ENCODE data around the gene SMO.
"Not testable (repeated sequence)": the region's sequence is repeated elsewhere in the genome, so short reads cannot be mapped to it uniquely, and the experiment has no call there.

Gene SMO

DNA sequence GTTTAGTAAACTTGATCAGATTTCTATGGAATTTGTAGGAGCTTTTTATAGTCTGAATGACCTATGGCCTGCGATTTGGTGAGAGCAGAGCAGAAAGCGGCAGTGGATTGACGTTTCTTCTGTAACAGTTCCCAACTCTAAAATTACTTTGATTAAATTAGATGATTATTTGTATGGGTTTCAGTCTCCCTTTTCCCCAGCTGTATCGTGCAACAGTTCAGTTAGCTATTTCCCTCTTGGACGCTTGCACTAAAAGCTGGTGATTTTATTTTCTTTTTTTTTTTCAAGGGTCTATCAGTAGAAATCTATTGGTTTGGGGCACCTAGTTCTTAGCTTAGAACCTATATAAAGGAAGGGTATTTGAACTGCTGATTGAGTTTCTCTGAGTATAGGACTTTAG, 43.2 kb downstream of the SMO start:
- no peaks in the 10 kb centered on the region for H3K9me3 Mint-ChIP-seq
- H3K36me3 Mint-ChIP-seq: no peaks in the 10 kb centered on the region
- H3K27ac Mint-ChIP-seq: no peak overlapping the region
- H3K4me1 Mint-ChIP-seq: peaks cover 16% of the 10 kb centered on the region
- no peak for DNase-seq (ENCODE audit: low spot score in 2 of 2)
- no peak for ATAC-seq
- H3K4me3 Mint-ChIP-seq: no peak overlapping the region

- H3K9me3 Mint-ChIP-seq: no peaks in the 10 kb centered on the region
- no peak overlapping the region for H3K27ac Mint-ChIP-seq
- H3K4me3 Mint-ChIP-seq: no peak overlapping the region
- peaks cover 32% of the 10 kb centered on the region for H3K4me1 Mint-ChIP-seq
- ATAC-seq (no peak), DNase-seq (ENCODE audit: low spot score in 2 of 2) (no peak)
- no peaks in the 10 kb centered on the region for H3K36me3 Mint-ChIP-seq
These were observed 50.1 kb downstream of the SMO start for GRCh38 chr7:129238546-129238945.

DNA sequence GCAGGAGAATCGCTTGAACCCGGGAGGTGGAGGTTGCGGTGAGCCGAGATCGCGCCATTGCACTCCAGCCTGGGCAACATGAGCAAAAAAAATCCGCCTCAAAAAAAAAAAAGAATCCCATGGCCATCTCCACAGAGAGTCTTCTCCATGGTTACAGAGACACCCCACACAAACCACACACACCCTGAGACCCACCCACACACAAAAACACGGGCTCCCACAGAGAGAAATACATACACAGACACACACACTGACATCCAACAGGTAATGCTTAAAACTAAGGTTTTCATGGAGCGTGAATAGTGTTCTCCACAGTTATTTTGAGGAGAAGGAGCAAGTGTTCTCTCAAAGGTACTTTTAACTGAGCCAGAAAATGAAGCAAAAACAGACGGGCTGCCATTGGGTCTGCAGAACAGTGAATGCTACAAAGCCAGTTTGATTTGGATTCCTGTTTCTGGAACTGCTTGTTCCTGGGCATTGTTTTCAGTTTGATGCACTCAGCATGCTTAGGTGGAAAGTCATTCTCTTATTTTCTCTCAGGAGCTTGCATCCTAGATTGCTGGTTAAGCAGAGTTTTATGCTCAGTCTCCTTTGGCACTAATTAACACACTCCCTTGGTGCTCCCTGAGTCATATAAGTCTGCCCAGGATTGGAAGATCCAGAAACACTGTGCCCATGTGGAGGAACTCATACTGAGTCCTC, 51.8 kb downstream of the SMO start:
- Mint-ChIP-seq H3K4me3 (no peak overlapping the region), H3K9me3 (no peaks in the 10 kb centered on the region), H3K4me1 (peaks cover 18% of the 10 kb centered on the region), H3K27ac (no peak overlapping the region), H3K36me3 (no peaks in the 10 kb centered on the region)
- DNase-seq (ENCODE audit: low spot score in 2 of 2): no peak
- ATAC-seq: no peak

DNA sequence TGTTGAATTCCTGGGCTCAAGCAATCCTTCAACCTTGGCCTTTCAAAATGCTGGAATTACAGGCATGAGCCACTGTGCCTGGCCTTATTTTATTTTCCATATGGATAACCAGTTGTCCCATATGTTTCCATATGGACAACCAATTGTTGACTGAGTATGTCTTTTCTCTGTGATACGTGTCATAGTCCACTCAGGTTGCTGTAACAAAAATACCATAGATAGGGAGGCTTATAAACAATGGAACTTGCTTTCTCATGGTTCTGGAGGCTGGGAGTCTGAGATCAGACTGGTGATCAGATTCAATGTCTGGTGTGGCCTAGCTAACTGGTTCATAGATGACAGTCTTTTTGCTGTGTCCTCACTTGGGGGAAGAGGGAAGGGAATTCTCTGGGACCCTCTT, 55.8 kb downstream of the SMO start:
- Mint-ChIP-seq H3K27ac (no peak overlapping the region), H3K36me3 (no peaks in the 10 kb centered on the region), H3K9me3 (peaks cover 3% of the 10 kb centered on the region), H3K4me1 (peaks cover 16% of the 10 kb centered on the region), H3K4me3 (no peak overlapping the region)
- DNase-seq (ENCODE audit: low spot score in 2 of 2) (no peak), ATAC-seq (no peak)

- ATAC-seq (no peak), DNase-seq (ENCODE audit: low spot score in 2 of 2) (no peak)
- H3K4me3 Mint-ChIP-seq: no peak overlapping the region
- H3K9me3 Mint-ChIP-seq: peaks cover 3% of the 10 kb centered on the region
- no peak overlapping the region for H3K27ac Mint-ChIP-seq
- peaks cover 5% of the 10 kb centered on the region for H3K4me1 Mint-ChIP-seq
- no peaks in the 10 kb centered on the region for H3K36me3 Mint-ChIP-seq
These were observed 57.1 kb downstream of the SMO start for GRCh38 chr7:129245533-129245932.

- no peaks in the 10 kb centered on the region for H3K4me1 Mint-ChIP-seq
- DNase-seq (ENCODE audit: low spot score in 2 of 2) (no peak), ATAC-seq (no peak)
- no peak overlapping the region for H3K4me3 Mint-ChIP-seq
- no peaks in the 10 kb centered on the region for H3K36me3 Mint-ChIP-seq
- H3K27ac Mint-ChIP-seq: no peak overlapping the region
- peaks cover 3% of the 10 kb centered on the region for H3K9me3 Mint-ChIP-seq
These were observed 58.7 kb downstream of the SMO start for GRCh38 chr7:129247087-129247486.

DNA sequence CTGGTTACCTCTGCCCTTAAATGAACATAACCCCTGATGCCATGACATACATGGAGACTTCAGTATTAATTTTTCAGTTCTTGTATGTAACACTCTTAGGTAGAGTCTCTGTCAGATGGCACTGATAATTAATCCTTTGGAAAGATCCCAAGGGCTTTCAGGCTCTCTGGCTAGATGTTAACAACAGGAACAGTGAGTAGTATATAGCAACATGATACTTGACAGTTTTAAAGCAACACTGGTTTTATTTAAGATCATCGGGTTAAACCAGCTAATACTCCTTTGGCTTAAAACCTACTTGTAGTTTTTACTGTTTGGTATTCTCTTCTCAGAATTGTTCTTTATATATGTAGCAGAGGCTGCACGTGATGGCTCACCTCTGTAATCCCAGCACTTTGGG, 63.7 kb downstream of the SMO start:
- H3K4me3 Mint-ChIP-seq: no peak overlapping the region
- H3K4me1 Mint-ChIP-seq: no peaks in the 10 kb centered on the region
- no peak for ATAC-seq
- no peaks in the 10 kb centered on the region for H3K9me3 Mint-ChIP-seq
- H3K27ac Mint-ChIP-seq: no peak overlapping the region
- no peaks in the 10 kb centered on the region for H3K36me3 Mint-ChIP-seq
- DNase-seq (ENCODE audit: low spot score in 2 of 2): no peak

GRCh38 chr7:129252603-129253002, 64.2 kb downstream of the SMO start:
- not testable (repeated sequence) for DNase-seq (ENCODE audit: low spot score in 2 of 2); H3K9me3 Mint-ChIP-seq; ATAC-seq; H3K4me1 Mint-ChIP-seq; H3K4me3 Mint-ChIP-seq; H3K36me3 Mint-ChIP-seq; H3K27ac Mint-ChIP-seq

- Mint-ChIP-seq H3K4me3 (no peak overlapping the region), H3K9me3 (no peaks in the 10 kb centered on the region), H3K4me1 (peaks cover 18% of the 10 kb centered on the region), H3K27ac (no peak overlapping the region), H3K36me3 (no peaks in the 10 kb centered on the region)
- ATAC-seq: no peak
- DNase-seq (ENCODE audit: low spot score in 2 of 2): no peak
These were observed 67.4 kb downstream of the SMO start for GRCh38 chr7:129255800-129256199.

DNA sequence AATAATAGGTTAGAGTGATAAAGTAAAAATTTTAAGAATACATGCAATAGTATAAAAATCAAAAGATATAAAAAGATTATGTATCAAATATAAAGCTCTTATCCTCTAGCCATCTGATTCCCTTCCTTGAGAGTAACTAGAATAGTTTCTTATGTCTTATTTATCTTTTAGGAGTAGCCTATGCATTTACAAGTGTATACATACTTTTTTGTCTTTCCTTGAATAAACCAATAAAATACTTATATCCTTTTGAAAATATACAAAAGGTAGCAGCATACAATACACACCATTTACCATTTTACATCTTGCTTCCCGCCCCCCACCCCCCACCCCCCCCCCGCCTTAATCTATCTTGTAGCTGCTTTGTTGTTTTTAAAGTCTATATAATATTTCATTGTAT, 67.8 kb downstream of the SMO start:
- Mint-ChIP-seq H3K4me1 (peaks cover 18% of the 10 kb centered on the region), H3K9me3 (no peaks in the 10 kb centered on the region), H3K36me3 (no peaks in the 10 kb centered on the region), H3K27ac (no peak overlapping the region), H3K4me3 (no peak overlapping the region)
- DNase-seq (ENCODE audit: low spot score in 2 of 2) (no peak), ATAC-seq (no peak)

DNA sequence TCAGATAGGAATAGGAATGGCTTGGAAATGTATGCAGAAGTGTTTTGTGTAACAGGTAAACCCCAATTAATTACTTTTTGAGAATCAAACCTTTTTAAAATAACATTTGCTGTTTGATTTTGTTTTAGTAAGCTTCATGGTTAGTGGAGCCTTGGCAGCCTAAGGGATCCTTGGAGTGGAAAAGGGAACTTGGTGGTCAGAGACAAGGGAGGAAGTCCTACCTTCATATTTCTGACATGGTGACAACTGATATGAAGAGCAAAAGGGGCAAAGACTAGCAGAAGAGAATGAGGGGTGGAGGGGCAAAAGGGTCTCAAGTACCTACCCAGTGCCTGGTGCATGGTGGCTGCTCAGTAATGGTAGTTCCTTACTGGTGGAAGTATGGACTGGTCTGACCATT, 68.7 kb downstream of the SMO start:
- H3K4me3 Mint-ChIP-seq: no peak overlapping the region
- H3K27ac Mint-ChIP-seq: no peak overlapping the region
- H3K36me3 Mint-ChIP-seq: no peaks in the 10 kb centered on the region
- no peaks in the 10 kb centered on the region for H3K9me3 Mint-ChIP-seq
- peaks cover 20% of the 10 kb centered on the region for H3K4me1 Mint-ChIP-seq
- no peak for ATAC-seq
- DNase-seq (ENCODE audit: low spot score in 2 of 2): no peak

DNA sequence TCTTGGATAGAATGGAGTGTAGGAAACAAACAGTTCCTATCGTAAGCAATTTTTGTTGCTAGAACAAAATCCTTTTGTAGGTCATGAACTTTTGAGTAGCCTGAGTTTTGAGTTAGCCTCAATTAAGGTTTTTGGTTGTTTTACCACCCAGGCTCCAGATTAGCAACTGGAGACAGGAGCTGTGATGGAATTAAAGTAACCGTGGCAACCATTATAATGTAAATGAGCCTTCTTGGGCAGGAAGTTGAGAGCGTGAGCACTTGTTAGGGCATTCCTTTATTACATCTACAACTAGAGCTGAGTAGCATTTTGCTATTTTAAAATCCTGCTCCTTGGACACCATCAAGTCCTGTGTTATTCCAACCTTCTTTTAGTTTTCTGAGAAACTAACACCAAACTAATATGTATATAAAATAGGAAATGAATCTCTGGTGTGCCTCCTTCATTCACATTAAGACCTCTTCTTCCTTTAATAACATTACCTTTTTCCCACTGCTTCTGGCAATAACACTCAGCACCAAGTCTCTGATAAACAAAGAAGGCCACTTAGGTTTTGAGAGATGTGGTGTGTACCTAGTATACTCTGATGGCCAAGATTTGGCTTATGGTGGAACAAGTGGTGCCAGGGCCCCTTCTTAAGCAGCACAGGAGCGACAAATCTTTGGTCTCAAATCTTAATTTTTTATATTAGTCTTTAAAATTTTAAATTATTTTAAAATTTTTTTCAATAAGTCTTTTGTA, 70.4 kb downstream of the SMO start:
- DNase-seq (ENCODE audit: low spot score in 2 of 2): no peak
- no peak for ATAC-seq
- no peaks in the 10 kb centered on the region for H3K9me3 Mint-ChIP-seq
- no peaks in the 10 kb centered on the region for H3K36me3 Mint-ChIP-seq
- peak overlapping the region; percentile 38 for H3K27ac Mint-ChIP-seq
- H3K4me3 Mint-ChIP-seq: peak overlapping the region; percentile 20
- H3K4me1 Mint-ChIP-seq: peaks cover 26% of the 10 kb centered on the region

- no peak for ATAC-seq
- Mint-ChIP-seq H3K36me3 (no peaks in the 10 kb centered on the region), H3K27ac (no peak overlapping the region), H3K4me3 (no peak overlapping the region), H3K4me1 (peaks cover 26% of the 10 kb centered on the region), H3K9me3 (no peaks in the 10 kb centered on the region)
- no peak for DNase-seq (ENCODE audit: low spot score in 2 of 2)
These were observed 73.9 kb downstream of the SMO start for GRCh38 chr7:129262324-129262723.

All from stimulated activated effector memory CD8-positive, alpha-beta T cell treated with anti-CD3 and anti-CD28 coated beads, Interleukin-12 subunit alpha, Interleukin-12 subunit beta, amount 100 ng/mL, for 72 hours (primary cell).